IPS DF 4.7 (cell line): ENCODE data around the gene MYT1.
A peak's percentile ranks its signal among the peaks of the same experiment; 100 is the strongest.

Experiments
- DNase-seq: peaks from one replicate; pipeline ENCODE4 v3.0.0-alpha.2; 2013; ENCODE audit warnings: low spot score; ENCODE audit errors: extremely low read depth

Gene MYT1

DNA sequence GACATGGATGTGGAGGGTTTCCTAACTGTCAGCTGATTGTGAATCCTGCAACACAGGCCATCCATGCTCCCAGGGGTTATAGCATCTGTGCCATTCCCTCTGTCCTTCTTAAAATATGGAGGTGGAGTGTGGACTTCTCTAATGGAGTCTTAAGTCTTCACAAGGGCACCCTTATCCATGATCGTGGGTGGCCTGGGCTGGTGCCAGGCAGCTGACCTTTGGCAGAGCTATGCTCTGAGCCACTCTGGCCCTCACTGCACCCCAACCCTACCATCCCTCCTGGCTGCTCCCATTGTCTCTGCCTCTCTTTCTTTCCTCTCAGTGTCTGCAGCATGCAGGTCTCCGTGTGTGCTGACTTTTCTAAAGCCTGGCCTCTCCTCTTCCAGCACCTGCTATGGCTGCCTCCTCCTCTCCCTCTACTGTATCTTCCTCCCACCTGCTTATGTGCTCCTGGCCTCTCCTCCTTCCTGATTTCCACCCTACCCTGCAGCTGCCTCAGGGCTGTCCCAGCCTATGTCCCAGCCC, 80.1 kb downstream of the MYT1 start:
- no peak for DNase-seq

DNA sequence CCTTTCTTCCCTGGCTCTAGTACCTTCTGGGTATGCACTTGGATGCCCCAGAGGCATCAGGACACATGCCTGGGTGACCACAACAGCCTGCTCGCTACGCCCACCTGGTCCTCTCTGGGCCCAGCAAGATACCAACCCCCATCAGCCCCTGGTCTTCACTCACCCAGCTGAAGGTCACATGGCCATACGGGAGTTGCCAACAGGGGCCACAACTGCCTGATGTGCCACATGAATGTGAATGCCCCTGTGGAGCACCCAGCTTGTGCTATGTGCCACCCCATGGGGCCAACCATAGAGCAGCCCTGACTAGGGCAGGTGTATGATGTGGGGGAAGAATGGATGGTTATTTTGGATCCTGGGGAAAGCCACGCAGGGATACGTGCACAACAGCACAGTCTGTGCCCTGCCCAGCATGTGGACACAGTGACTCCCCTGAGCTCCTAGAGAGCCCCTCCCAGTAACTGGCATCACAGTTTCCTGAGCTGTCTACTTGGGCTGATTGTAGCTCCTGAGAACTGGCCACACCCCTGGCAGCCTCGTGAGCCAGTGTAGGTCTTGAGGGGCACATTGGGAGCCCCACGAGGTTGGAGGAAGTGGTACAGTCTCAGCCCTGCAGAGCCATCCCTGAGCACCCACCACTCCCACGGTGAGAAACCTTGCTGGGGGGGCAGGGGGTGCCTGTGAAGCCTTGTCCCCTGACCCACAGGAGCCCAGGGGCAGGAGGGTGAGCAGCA, 80.8 kb downstream of the MYT1 start:
- no peak for DNase-seq

DNA sequence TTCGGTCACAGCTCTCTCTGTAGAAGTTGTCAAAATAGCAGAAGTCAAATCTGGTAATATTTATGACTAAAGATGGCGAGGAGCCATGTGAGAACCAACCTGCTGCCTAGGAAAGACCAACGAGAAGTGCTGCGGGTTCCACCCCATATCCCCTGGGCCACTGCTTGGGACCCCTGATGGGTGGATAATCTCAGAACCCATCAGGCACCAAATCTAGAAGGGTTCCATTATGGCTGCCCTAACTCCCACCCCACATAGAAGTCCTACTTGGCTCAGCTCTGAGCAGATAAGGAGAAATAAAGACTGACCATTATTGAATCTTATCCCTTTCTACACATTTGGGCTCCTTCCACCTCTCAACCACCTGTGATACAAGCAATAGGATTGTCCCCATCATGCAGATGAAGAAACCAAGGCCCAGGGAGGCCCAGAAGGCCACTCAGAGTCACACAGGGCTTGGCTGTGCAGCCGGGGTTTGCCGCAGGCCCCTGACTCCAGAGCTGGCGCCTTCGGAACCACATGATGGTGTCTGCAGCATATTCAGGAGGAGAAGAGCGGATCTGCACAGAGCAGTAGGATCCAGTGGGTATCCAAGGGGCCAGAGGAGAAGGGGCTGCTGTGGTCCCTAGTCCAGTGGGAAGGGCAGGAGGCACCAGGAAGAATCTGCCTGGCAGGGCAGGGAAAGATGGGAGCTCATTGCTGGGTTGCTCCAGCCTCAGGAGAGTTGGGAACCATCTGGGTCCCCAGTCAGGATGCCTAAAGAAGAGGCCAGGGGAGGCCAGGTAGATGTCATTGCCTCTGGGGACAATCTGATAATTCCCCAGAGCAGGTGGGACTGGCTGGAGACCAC, 81.7 kb downstream of the MYT1 start:
- no peak for DNase-seq

DNA sequence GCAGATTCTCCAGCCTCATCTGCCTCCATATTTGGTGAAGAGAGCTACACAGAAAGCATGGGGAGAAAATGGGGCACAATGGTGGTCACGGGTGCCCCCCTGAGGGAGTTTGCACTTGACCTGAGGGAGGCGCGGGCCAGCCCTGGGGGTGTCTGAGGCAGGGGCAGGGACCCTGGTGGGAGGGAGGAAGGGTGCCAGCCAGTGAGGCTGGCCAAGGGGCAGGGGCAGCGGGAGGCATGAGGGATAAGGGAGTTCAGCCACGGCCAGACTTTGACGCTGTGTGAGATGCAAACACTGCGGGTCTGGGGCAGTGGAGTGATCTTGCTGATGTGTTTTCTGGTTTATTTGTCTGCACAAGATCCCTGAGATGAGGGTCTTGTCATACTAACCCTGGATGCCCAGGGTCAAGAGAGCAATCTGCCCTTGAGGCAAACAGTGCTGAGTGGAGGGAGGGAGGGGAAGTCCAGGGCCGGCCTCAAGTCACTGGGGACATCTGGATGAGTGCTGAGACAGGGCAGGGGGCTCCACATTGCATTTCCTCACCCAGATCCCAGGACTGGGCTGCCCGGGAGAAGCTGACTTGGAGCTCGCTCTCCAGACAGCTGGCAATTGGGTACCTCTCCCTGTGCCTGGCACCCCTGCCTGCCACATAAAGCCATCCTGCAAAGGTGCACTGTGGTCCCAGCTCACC, 82.5 kb downstream of the MYT1 start:
- no peak for DNase-seq

DNA sequence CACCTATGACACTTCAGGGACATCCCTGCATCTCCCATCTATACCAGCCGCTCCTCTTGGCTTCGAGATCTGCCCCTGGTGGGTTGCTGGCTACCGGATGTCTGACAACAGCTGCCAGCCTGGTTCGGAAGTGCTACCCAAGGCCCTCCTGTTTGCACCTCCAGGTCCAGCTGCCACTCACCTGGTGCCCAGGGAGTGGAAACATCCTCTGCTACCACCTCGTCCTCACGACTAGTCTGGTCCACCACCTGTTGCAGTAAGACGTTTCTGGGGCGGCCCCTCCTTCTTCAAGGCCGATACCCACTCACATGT, 83.0 kb downstream of the MYT1 start:
- DNase-seq = no peak

DNA sequence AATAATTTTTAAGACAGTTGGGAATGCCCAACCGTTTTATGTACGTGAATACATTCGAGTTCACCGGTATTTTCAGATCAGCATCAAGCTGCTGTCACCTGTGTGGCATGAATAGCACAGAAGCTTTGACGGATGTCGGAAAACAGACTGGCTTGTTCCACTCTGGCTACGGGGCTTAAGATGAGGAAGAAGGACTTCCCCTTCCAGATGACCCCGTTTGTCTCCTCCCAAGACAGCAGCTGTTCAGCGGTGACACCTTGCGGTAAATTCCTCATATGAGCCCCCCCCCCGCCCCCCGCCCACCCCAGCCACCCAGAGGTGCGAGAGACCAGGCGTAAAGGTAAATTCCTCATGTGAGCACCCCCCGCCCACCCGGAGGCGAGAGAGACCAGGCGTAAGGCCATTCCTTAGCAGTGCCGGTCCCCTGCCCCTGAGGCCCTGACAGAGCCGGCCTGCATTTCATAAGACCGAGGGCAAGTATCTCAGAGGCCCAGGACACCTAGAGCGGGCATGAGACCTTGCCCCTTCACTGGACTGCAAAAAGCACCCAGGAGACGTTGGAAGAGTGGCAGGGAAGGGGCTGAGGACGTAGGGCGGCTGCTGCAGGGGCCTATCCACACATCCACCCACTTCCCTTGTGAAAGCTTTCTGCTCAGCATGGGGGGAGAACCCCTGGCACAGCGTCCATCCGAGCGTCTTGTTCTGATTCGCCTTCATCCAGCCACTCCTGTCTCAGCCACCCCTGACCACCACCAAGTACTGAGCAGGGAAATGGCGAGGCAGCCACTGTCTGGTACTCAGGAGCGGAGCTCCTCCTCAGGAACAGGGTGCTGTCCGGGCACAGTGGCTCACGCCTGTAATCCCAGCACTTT, 84.0 kb downstream of the MYT1 start:
- no peak for DNase-seq

DNA sequence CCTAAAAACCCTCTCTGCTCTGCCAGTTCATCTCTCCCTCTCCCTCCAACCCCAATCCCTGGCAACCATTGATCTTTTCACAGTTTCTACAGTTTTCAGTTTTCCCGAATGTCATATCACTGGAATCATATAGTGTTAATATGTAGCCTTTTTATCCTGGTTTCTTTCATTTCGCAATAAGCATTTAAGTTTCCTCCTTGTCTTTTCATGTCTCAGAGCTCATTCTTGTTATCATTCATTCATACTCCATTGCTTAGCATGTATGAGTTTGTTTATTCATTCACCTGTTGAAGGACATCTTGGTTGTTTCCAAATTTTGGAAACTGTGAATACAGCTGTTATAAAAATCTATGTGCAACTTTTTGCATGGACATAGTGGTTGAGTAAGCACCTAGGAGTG, 85.8 kb downstream of the MYT1 start:
- no peak for DNase-seq

DNA sequence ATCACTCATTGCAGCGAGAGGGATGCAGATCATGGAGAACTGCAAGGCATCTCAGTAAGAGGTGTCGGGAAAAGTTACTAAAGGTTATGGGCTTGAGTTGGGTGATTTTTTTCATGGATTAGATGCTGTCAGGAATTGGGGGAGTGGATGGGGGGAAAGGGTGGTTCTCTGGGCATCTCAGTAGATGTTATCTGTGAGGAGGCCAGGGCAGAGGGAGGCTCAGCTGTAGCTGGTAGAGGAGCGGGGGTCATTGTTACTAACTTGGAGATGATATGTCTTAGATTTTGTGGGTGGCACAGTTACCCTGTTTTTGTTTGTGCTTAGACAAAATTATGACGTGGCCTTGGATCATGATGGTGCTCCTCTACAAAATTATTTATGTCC, 88.7 kb downstream of the MYT1 start:
- no peak for DNase-seq

DNA sequence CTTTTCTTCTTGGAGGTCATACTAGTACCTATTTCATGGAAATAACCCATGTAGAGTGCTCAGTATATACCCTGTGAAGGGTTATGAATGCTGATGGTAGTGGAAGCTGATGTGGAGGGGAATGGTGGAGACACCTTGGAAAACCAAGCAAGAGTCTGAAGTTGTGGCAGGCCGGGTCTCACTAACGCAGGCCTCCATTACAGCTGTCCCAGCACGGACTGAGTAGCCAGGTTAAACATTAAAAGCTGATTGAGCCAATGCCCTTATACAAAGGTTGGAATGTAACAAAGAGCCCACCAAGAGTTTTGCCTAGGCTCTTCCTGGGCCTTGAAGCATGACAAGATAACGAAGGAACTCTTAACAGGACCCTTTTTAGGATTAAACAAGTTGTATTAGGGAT, 89.2 kb downstream of the MYT1 start:
- DNase-seq = no peak

DNA sequence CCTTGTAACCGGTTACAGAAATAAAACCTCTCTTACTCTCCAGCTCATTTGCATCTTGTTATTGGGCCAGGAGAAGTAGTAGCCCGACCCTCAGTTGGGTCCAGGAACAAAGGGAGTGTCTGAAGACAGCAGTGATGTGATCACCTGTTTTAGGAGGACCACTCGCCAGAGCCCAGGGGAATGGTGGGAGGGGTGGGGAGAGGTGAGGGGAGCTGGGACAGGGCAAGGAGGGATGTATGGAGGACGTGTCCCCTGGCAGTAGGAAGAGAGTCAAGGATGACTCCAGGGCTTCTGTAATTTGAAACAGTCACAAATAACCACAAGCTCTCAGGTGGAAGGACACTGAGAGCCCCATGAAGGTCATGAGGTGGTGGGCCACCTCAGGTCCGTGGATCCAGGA, 89.9 kb downstream of the MYT1 start:
- DNase-seq = no peak

DNA sequence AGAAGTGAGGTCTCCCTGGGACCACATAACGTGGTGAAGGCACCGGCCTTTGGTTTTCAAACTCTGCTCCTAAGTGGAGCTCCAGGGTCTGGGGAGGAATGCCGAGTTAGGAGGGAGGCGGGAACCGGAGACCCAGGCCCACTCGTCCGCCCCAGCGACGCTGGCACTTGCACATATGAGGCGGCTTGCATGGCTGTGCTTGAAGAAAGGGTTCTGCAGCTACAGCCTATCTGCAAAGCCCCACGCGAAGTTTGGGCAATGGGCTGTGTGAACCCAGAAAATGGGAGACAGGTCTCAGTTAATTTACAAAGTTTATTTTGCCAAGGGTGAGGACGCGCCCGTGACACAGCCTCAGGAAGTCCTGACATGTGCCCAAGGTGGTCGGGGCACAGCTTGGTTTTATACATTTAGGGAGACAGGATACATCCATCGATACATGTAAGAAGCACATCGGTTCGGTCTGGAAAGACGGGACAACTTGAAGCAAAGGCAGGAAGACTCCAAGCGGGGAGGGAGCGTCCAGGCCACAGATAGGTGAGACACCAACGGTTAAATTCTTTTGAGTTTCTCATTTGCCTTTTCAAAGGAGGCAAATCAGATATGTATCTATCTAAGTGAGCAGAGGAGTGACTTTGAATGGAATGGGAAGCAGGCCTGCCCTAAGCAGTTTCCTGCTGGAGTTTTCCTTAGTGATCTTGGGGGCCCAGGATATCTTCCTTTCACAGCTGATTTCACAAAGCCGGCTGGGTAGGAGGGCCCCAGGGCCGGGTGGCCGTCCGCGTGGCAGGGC, 90.5 kb downstream of the MYT1 start:
- no peak for DNase-seq

DNA sequence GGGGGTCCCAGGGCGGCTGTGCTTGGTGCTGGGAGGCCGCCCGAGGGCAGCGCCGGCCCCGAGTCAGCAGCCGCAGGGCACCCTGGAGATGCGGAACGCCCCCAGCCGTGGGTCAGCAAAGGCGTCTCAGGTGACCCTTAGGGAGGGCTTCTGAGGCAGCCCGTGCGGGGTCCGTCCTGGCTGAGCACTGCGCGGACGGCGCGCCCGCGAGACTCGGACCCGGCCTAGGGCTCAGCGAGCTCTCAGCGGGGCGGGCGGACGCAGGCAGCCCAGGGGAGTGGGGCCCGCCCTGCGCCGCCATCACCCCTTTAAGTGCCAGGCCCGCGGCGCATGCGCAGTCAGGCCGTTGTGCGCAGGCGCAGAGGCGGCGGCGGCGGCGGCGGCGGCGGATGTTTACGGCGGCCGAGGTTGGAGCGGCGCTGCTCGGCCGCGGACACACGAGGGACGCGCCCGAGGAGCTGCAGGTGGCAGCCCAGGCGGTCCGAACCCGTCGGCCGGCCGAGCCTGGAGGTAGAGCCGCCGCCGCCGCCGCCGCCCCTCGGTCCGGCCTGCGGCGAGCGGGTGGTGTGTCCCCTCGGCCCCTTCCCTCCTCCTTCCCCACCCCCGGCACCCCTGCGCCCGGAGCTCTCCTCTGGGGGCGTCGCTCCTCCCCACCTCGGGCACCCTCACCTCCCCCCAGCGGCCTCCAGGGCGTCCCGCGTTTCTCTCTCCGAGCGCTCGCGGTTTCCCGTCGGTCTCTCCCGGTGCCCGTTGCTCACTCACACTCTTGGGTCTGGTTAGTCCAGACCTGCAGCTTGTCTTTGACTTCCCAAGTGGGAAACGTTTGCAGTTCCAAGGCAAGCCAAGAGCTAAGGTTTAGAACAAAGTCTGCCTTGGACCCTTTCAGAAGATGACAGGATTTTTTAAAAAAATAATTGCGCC, 91.4 kb downstream of the MYT1 start, which contains the start of gene PCMTD2:
Gene PCMTD2 (plus strand): TSS at position 388 of the 921 bp plus-strand sequence. CDS start 4,218 bp downstream, outside the sequence.
- DNase-seq = peak; percentile 19

DNA sequence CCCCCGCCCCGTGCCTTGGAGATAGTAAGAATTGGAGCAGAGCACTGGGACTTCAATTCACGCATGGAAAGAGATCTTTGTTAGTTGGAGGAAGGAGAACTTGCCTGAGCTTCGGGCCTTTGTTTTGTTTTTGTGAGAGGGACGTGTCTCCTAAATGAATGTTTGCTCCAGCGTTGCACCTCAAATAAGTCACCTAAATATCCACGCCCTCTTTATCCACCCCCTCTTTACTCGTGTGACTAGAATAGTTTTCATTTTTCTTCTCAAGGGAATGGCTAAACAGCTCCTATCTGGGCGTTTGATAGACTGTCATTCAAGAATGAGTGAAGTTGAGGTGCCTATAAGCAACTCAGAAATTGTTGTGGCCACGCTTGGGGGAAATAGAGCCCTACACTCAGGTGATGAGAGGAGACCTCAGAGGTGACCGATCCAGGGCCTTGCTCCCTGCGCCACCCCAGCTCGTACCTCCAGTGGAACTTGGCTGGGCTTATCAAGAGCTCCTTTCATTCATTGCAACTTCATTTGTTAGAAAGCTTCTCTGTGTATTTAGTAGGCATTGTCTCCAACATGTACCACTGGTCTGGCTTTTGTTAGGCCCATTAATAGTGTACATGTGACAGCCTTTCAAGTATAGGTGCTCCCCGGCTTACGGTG, 92.2 kb downstream of the MYT1 start:
- no peak for DNase-seq

DNA sequence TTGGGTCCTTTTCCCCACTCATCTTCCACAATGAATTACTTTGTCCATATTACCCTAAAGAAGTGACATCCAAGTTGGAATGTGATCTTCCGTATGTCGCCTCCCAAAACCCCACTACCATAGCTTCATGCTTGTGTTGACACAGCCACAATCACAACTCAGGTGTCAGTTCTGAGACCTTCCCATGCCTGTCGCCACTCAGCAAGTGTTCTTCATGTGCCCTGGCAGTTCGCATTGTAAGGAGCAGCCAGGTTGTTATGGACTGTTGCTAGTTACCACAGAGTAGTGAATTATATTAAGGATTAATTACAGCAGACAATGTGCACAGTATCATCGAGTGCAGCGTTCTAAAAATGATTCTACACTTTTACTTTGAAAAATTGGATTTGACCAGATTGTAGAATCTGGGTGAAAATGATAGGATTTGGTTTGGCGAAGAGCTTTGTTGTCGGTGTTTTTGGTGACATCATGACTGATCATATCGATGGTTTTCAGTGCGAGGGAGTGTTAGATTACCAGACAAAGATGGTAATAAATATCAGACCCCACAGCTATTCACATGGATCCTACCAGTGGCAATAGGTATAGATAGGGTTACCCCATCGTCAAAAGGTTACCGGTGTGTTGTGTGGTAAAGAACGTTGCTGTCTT, 93.0 kb downstream of the MYT1 start:
- DNase-seq = no peak

DNA sequence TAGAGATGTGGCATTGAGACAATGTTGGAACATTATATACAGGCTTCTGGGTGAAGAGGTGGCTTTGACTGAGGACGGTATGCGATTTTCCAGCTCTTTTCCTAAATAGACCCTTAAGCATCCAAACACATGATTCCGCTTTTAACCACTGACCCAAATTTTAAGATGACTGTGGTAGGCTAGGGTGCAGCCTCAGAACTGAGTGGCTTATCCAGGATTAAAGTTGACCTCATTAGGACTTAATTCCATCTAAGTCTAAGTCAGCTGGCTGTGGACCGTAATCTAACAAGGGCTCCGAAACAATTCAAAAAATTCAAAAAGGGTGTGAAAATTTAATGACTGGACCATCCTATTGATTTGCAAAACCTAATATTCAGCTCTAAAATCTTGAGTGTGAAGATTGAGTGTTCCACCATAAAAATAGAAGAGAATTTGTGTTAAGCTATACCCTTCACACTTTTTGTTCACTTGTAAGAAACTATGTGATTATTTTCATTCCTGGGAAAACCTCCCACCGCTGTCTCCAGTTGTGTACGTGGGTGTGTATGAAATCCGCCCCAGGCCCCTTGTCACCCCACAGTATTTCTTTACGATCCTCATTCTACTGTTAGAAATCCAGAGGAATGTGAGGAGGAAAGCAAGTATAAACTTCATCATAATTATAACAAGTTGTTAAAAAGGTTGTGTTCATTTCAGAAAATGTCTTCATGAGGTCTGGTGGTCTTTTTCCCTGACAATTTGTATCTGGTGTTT, 94.0 kb downstream of the MYT1 start:
- no peak for DNase-seq

DNA sequence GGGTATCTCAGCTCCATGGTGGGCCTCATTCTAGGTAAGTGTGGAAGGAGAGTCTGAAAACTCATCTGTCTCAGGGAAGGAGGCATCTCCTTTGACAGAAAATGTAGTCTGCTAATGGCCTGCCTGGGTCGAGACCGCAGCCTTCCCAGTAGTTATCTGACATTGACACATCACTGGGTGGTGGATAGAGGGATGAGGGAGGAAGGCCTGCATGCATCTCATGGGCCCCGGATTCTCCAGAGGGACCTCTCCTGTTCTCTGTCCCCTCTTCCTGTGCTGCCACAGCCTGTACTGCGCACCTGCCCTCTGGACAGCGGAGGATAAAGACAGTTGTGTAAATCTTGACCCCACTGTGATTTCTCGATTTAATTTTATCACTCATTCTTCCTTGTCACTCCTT, 96.0 kb downstream of the MYT1 start:
- no peak for DNase-seq

DNA sequence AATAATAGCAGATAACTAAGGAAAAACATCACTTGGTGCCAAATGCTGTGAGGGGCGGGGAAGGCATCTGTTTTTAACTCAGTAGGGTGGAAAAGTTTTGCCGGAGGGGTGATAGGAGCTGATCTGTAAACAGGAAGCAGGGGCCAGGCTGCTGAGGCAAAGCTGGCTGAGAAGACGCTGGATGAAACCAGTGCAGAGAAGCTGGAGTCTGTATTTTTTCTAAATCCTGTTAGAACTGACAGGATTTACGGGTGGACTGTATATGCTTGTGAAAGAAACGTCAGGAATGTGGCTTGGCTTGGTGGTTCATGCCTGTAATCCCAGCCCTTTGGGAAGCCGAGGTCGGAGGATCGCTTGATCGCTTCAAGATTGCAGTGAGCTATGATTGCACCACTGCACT, 96.9 kb downstream of the MYT1 start:
- no peak for DNase-seq

DNA sequence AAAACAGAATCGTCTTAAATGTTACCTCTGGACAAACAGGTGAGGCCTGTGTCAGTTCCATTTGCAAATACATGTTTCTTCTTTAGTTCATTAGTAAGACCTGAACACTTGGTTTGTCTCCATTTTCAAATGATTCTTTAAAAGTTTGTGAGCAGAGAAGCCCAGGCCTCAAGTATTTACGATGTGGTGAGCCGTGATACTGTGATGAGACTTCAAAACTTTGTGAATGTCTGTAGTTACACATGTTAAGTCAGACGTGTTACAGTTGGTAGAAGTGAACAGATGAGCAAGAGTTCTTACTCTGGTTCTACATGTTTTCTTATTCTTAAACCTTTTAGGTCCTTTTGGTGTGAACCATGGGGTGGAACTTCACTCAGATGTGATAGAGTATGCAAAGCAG, 99.8 kb downstream of the MYT1 start:
- no peak for DNase-seq
